Osteoblast (primary cell): Measurements from ENCODE around the gene BICD1. TPM values are rescaled to one million over a fixed set of nuclear protein-coding genes. Genes with fewer than 3 reads are reported as not detected.

Source experiments
- DNase-seq: peaks from one replicate; pipeline ENCODE4 v3.0.0; 2011; ENCODE audit warnings: low spot score, mixed read lengths; ENCODE audit not compliant: insufficient read length; ENCODE audit errors: missing footprints
- H2AFZ ChIP-seq: 2 replicates; pipeline ENCODE4 v1.6.0; 2011; ENCODE audit warnings: mild to moderate bottlenecking, low read length
- H3K27ac ChIP-seq: 2 replicates; pipeline ENCODE4 v1.5.1; 2011; ENCODE audit warnings: mild to moderate bottlenecking, low read depth, low read length, moderate library complexity
- H3K27me3 ChIP-seq: 2 replicates; pipeline ENCODE4 v1.6.0; 2012; ENCODE audit warnings: mild to moderate bottlenecking, control low read depth, inconsistent platforms, low read length, moderate library complexity; ENCODE audit not compliant: insufficient read depth
- H3K36me3 ChIP-seq: 2 replicates; pipeline ENCODE4 v1.5.1; 2011; ENCODE audit warnings: mild to moderate bottlenecking, low read length, control low read depth, moderate library complexity; ENCODE audit not compliant: insufficient read depth
- H3K4me1 ChIP-seq: 2 replicates; pipeline ENCODE4 v1.5.1; 2011; ENCODE audit warnings: mild to moderate bottlenecking, low read length, control low read depth, moderate library complexity; ENCODE audit not compliant: insufficient read depth
- H3K4me2 ChIP-seq: 2 replicates; pipeline ENCODE4 v1.6.0; 2011; ENCODE audit warnings: mild to moderate bottlenecking, low read length; ENCODE audit not compliant: insufficient read depth
- H3K4me3 ChIP-seq: fragments of 200-600 bp; sonication (generic); 3 replicates; pipeline ENCODE4 v1.5.1; 2012; ENCODE audit warnings: mild to moderate bottlenecking, low read length, inconsistent platforms; ENCODE audit not compliant: insufficient read depth
- H3K79me2 ChIP-seq: 2 replicates; pipeline ENCODE4 v1.6.0; 2012; ENCODE audit warnings: mild to moderate bottlenecking, low read length, control low read depth, inconsistent platforms; ENCODE audit not compliant: insufficient read depth
- H3K9me3 ChIP-seq: 2 replicates; pipeline ENCODE4 v1.5.1; 2011; ENCODE audit warnings: low read depth, low read length, control low read depth
- H4K20me1 ChIP-seq: 2 replicates; pipeline ENCODE4 v1.6.0; 2012; ENCODE audit warnings: mild to moderate bottlenecking, low read length, control low read depth; ENCODE audit not compliant: insufficient read depth
- CTCF ChIP-seq: IDR thresholded peaks from 2 replicates; pipeline ENCODE4 v1.5.1; 2011; ENCODE audit warnings: mild to moderate bottlenecking, low read depth, low read length, moderate library complexity; ENCODE audit errors: extremely low read depth
- total RNA-seq: library from RNA; depleted of rRNA; stranded (reverse); fragments of >200 nt; gene quantifications from 2 replicates; pipeline ENCODE4 v1.2.3, GENCODE V29; 2012

Gene BICD1
- total RNA-seq, 1 donor, result 21.0 TPM

GRCh38 chr12:32260696-32261095 lies 154.0 kb downstream of the BICD1 start:
- no peak for DNase-seq
- peaks cover 14% of the 10 kb centered on the region for H4K20me1 ChIP-seq
- H3K27me3 ChIP-seq, result no peaks in the 10 kb centered on the region
- no peaks in the 10 kb centered on the region for H3K9me3 ChIP-seq
- H3K4me1 ChIP-seq, result no peaks in the 10 kb centered on the region
- no peak for TF ChIP-seq CTCF
- no peak overlapping the region for H3K27ac ChIP-seq
- H3K4me3 ChIP-seq, result no peak overlapping the region
- H3K79me2 ChIP-seq, result peaks cover 37% of the 10 kb centered on the region
- no peak overlapping the region for H3K4me2 ChIP-seq
- H2AFZ ChIP-seq, result no peak overlapping the region
- peaks cover 3% of the 10 kb centered on the region for H3K36me3 ChIP-seq

DNA sequence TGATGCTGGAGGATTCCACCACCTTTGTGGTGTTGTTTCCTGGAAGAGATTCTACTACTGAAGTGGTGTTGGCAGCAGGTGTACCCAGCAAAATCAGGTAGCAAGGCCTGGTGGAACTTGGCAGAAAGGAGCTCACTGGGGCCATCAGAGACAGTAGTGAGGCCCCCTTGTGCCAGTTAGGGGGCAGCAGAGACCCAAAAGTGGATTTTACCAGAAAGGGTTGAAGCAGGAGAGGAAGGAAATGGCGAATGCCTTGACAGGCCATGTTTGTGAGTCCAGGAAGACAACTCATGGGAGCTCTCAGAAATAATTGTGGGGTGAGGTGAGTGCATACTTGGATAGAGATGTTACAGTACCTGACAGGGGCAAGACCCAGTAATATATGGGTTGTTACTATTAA lies 155.0 kb downstream of the BICD1 start:
- no peaks in the 10 kb centered on the region for H3K4me1 ChIP-seq
- H4K20me1 ChIP-seq, result peaks cover 14% of the 10 kb centered on the region
- DNase-seq, result no peak
- no peaks in the 10 kb centered on the region for H3K27me3 ChIP-seq
- TF ChIP-seq CTCF, result no peak
- H3K36me3 ChIP-seq, result peaks cover 3% of the 10 kb centered on the region
- no peak overlapping the region for H2AFZ ChIP-seq
- H3K4me3 ChIP-seq, result no peak overlapping the region
- no peaks in the 10 kb centered on the region for H3K9me3 ChIP-seq
- H3K79me2 ChIP-seq, result peaks cover 36% of the 10 kb centered on the region
- H3K4me2 ChIP-seq, result no peak overlapping the region
- H3K27ac ChIP-seq, result no peak overlapping the region

- no peak for DNase-seq
- Histone ChIP-seq H3K79me2 (peaks cover 40% of the 10 kb centered on the region), H3K4me1 (no peaks in the 10 kb centered on the region), H3K27me3 (no peaks in the 10 kb centered on the region), H3K27ac (no peak overlapping the region), H3K36me3 (no peaks in the 10 kb centered on the region), H3K4me2 (no peak overlapping the region), H3K9me3 (no peaks in the 10 kb centered on the region), H2AFZ (no peak overlapping the region), H4K20me1 (peaks cover 14% of the 10 kb centered on the region), H3K4me3 (no peak overlapping the region)
- no peak for TF ChIP-seq CTCF
These were observed 158.3 kb downstream of the BICD1 start for GRCh38 chr12:32264961-32265360.

DNA sequence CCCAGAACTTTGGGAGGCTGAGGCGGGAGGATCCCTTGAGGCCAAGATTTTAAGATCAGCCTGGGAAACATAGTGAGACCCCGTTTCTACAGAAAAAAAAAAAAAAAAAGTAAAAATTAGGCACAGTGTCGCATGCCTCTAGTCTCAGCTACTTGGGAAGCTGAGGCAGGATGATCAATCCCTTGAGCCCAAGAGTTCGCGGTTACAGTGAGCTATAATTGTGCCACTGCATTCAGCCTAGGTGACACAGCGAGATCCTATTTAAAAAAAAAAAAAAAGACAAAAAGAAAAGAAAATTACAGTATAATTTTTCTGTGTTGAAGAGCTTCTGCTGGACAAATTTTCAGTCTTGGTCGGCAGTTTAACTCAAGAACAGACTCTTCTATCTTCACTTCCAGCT lies 158.8 kb downstream of the BICD1 start:
- Histone ChIP-seq H3K79me2 (peaks cover 38% of the 10 kb centered on the region), H2AFZ (no peak overlapping the region), H3K4me2 (no peak overlapping the region), H3K27ac (no peak overlapping the region), H3K36me3 (no peaks in the 10 kb centered on the region), H3K4me1 (no peaks in the 10 kb centered on the region), H3K9me3 (no peaks in the 10 kb centered on the region), H3K4me3 (no peak overlapping the region), H3K27me3 (no peaks in the 10 kb centered on the region), H4K20me1 (peaks cover 14% of the 10 kb centered on the region)
- no peak for TF ChIP-seq CTCF
- no peak for DNase-seq
